PC-3 (cell line): Measurements from ENCODE around the gene GSTM2. TPM values are rescaled to one million over a fixed set of nuclear protein-coding genes. Genes with fewer than 3 reads are reported as not detected.

Experiments
- ATAC-seq: fragments of 200-7000 bp; cut with Tn5 transposase; 2 replicates; pipeline ENCODE4 v1.9.1; 2020; ENCODE audit warnings: mild to moderate bottlenecking, moderate library complexity
- BruUV-seq: library from RNA; stranded (reverse); fragments of 400-500 nt; replicated peaks from 2 replicates; lab custom pipeline; 2021; lab: Mats Ljungman, UMichigan
- CTCF ChIA-PET: fragments of 300-600 bp; sonication (Branson Sonifier 250); formaldehyde crosslinking; loops from one replicate; lab custom pipeline; 2022; ENCODE audit warnings: antibody characterized with exemption; lab: Charles Lee
- POLR2A ChIA-PET: fragments of 300-600 bp; sonication (Branson Sonifier 250); formaldehyde crosslinking; loops from one replicate; lab custom pipeline; 2022; ENCODE audit warnings: antibody characterized with exemption; ENCODE audit not compliant: unreplicated experiment; lab: Charles Lee
- DNase-seq: peaks from one replicate; pipeline ENCODE4 v3.0.0-alpha.2; 2015
- H2AFZ ChIP-seq: fragments of 300-600 bp; sonication (generic); 2 replicates; pipeline ENCODE4 v1.6.0; 2016; ENCODE audit warnings: antibody characterized with exemption, low read length
- H3F3A ChIP-seq: fragments of 300-600 bp; sonication (generic); one replicate; pipeline ENCODE4 v1.6.0; 2017; ENCODE audit warnings: antibody characterized with exemption, low read length, control low read depth, mild to moderate bottlenecking; ENCODE audit not compliant: unreplicated experiment
- H3K27ac ChIP-seq: fragments of 300-600 bp; sonication (generic); 2 replicates; pipeline ENCODE4 v1.5.1; 2016; ENCODE audit warnings: mild to moderate bottlenecking, low read length
- H3K27me3 ChIP-seq: fragments of 300-600 bp; sonication (generic); 2 replicates; pipeline ENCODE4 v1.6.1; 2016; ENCODE audit warnings: low read length, mixed read lengths
- H3K36me3 ChIP-seq: fragments of 300-600 bp; sonication (generic); 2 replicates; pipeline ENCODE4 v1.6.1; 2016; ENCODE audit warnings: low read depth, mixed run types, low read length, mixed read lengths
- H3K4me1 ChIP-seq: fragments of 300-600 bp; sonication (generic); 2 replicates; pipeline ENCODE4 v1.5.1; 2016; ENCODE audit warnings: low read length; ENCODE audit not compliant: insufficient read depth
- H3K4me2 ChIP-seq: fragments of 300-600 bp; sonication (generic); 2 replicates; pipeline ENCODE4 v1.6.0; 2016; ENCODE audit warnings: low read length
- H3K4me3 ChIP-seq: fragments of 300-600 bp; sonication (generic); 2 replicates; pipeline ENCODE4 v1.5.1; 2016; ENCODE audit warnings: mild to moderate bottlenecking, low read length, mixed read lengths
- H3K79me2 ChIP-seq: fragments of 300-600 bp; sonication (generic); 2 replicates; pipeline ENCODE4 v1.6.1; 2017; ENCODE audit warnings: low read length, mixed read lengths
- H3K9ac ChIP-seq: fragments of 300-600 bp; sonication (generic); 2 replicates; pipeline ENCODE4 v1.6.0; 2016; ENCODE audit warnings: mild to moderate bottlenecking, low read length
- H3K9me2 ChIP-seq: fragments of 300-600 bp; sonication (generic); replicated peaks from 2 replicates; pipeline ENCODE4 v1.6.1; 2016; ENCODE audit warnings: mixed run types, low read length, mixed read lengths
- H3K9me3 ChIP-seq: fragments of 300-600 bp; sonication (generic); 2 replicates; pipeline ENCODE4 v1.6.1; 2016; ENCODE audit warnings: low read length, mixed read lengths
- H4K20me1 ChIP-seq: fragments of 300-600 bp; sonication (generic); 2 replicates; pipeline ENCODE4 v1.6.1; 2016; ENCODE audit warnings: low read length, mixed read lengths
- CTCF ChIP-seq: fragments of 300-600 bp; sonication (generic); conservative IDR thresholded peaks from 2 replicates; pipeline ENCODE4 v1.5.1; 2017; ENCODE audit warnings: antibody characterized with exemption, low read depth, mild to moderate bottlenecking, low read length
- EZH2 ChIP-seq: fragments of 300-600 bp; sonication (generic); IDR thresholded peaks from one replicate; pipeline ENCODE4 v1.6.1; 2017; ENCODE audit warnings: antibody characterized with exemption, mild to moderate bottlenecking, low read length; ENCODE audit not compliant: unreplicated experiment
- EZH2phosphoT487 ChIP-seq: fragments of 300-600 bp; sonication (generic); IDR thresholded peaks from 2 replicates; pipeline ENCODE4 v1.6.1; 2018; ENCODE audit warnings: mild to moderate bottlenecking, antibody characterized with exemption, low read length, borderline replicate concordance
- intact Hi-C: fragments of 100-400 bp; cut with micrococcal nuclease; formaldehyde crosslinking; loops from 2 replicates; pipeline ENCODE4 v1.9.0; 2023
- total RNA-seq: library from RNA; depleted of rRNA; stranded (reverse); fragments of >200 nt; gene quantifications from 2 replicates; pipeline ENCODE4 v1.2.3, GENCODE V29; 2014

GSTM2 gene
- total RNA-seq, 1 experiment from 2014 or later, result 38.6 TPM

GRCh38 chr1:109622137-109622892 is 45.5 kb upstream of the GSTM2 start:
- BruUV-seq, result no TSS peak
- Histone ChIP-seq H3K9ac (no peak overlapping the region), H3K9me3 (no peaks in the 10 kb centered on the region), H2AFZ (no peak overlapping the region), H3F3A (no peaks in the 10 kb centered on the region), H3K36me3 (no peaks in the 10 kb centered on the region), H3K79me2 (peaks cover 52% of the 10 kb centered on the region), H3K4me1 (peaks cover 20% of the 10 kb centered on the region), H3K9me2 (no peaks in the 10 kb centered on the region), H3K4me2 (peak overlapping the region; percentile 99), H3K4me3 (peak overlapping the region; percentile 95), H3K27ac (no peak overlapping the region), H4K20me1 (peaks cover 9% of the 10 kb centered on the region), H3K27me3 (no peaks in the 10 kb centered on the region)
- intact Hi-C loops, result no loop called here
- ATAC-seq (no peak), DNase-seq (no peak)
- POLR2A ChIA-PET, result no interaction called here
- CTCF ChIA-PET, result no interaction called here
- TF ChIP-seq EZH2, result no peak
- TF ChIP-seq CTCF, result no peak
- no peak for TF ChIP-seq EZH2phosphoT487

- peaks cover 52% of the 10 kb centered on the region for H3K79me2 ChIP-seq
- H3K36me3 ChIP-seq, result 0 out of 2 replicates have a peak, but pooled peaks cover 6% of the 10 kb centered on the region
- ATAC-seq (no peak), DNase-seq (no peak)
- peaks cover 17% of the 10 kb centered on the region for H3K4me1 ChIP-seq
- H3K4me3 ChIP-seq, result no peak overlapping the region
- no TSS peak for BruUV-seq
- H2AFZ ChIP-seq, result no peak overlapping the region
- TF ChIP-seq EZH2, result no peak
- H3K27me3 ChIP-seq, result no peaks in the 10 kb centered on the region
- H3K9ac ChIP-seq, result no peak overlapping the region
- no peak overlapping the region for H3K4me2 ChIP-seq
- peaks cover 9% of the 10 kb centered on the region for H4K20me1 ChIP-seq
- H3K9me2 ChIP-seq, result no peaks in the 10 kb centered on the region
- no peak overlapping the region for H3K27ac ChIP-seq
- POLR2A ChIA-PET, result no interaction called here
- intact Hi-C loops, result no loop called here
- CTCF ChIA-PET, result no interaction called here
- no peaks in the 10 kb centered on the region for H3F3A ChIP-seq
- H3K9me3 ChIP-seq, result no peaks in the 10 kb centered on the region
Observed at GRCh38 chr1:109622895-109623294, 45.0 kb upstream of the GSTM2 start.

GRCh38 chr1:109623601-109624161 is 44.2 kb upstream of the GSTM2 start:
- H4K20me1 ChIP-seq, result peaks cover 9% of the 10 kb centered on the region
- BruUV-seq, result no TSS peak

More at GRCh38 chr1:109623601-109624161, 44.2 kb upstream of the GSTM2 start:
- ATAC-seq (no peak), DNase-seq (no peak)
- H3K27ac ChIP-seq, result no peak overlapping the region
- H3K4me1 ChIP-seq, result peaks cover 17% of the 10 kb centered on the region
- no peaks in the 10 kb centered on the region for H3K9me2 ChIP-seq
- H3K4me2 ChIP-seq, result no peak overlapping the region
- peaks cover 11% of the 10 kb centered on the region; the same call in 1 of the 2 replicates for H3K36me3 ChIP-seq
- H3K27me3 ChIP-seq, result no peaks in the 10 kb centered on the region
- H3K9me3 ChIP-seq, result no peaks in the 10 kb centered on the region
- peaks cover 52% of the 10 kb centered on the region for H3K79me2 ChIP-seq
- no peaks in the 10 kb centered on the region for H3F3A ChIP-seq
- intact Hi-C loops, result no loop called here
- TF ChIP-seq EZH2phosphoT487, result no peak
- no peak for TF ChIP-seq EZH2
- no peak for TF ChIP-seq CTCF
- ChIA-PET CTCF (no interaction called here), POLR2A (no interaction called here)
- H2AFZ ChIP-seq, result no peak overlapping the region
- no peak overlapping the region for H3K9ac ChIP-seq
- H3K4me3 ChIP-seq, result no peak overlapping the region
